GM19099 (cell line): ENCODE results near the gene EML1.

Experiments
- POLR2A ChIP-seq: IDR thresholded peaks from 3 replicates; pipeline ENCODE4 v1.6.1; 2011; ENCODE audit warnings: low read depth; ENCODE audit not compliant: insufficient read length; ENCODE audit errors: extremely low read depth

Gene EML1

DNA sequence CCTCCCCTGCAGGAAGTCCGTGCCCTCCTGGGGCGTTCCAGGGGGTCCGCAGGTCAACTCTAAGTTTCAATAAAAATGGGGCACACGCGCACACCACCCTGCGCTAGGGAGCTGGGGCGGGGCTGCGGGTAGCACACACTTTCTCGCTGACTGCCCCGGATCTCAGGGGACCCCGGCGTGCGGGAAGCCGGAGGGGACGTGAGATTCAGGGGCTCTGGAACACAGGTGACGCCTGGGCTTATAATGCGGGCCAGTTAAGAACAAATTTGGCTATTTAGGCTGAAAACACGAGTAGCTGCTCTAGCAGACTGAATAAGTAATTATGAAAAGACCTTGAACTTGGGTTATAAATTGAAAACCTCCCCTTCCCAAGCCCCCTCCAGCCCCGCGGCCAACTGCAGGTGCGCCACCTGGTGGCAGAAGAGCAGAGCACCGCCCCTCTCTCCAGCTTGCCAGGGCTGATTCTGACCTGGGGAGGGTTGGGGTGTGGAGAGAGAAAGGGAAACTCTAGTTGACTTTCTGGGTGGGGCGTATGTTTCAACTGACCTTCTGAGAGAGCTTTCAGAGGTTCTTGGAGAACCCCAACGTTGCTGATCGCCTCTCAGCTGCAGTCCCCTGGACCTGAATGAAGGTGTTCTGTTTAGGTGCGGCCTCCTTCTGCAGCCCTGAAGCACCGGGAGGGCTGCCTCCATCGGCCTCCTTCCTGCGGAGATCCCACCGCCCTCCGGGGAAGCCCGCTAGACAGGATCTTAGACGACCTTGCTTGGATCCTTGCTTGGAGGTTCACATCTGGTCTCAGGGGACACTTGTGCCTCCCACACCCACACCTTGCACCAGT is 153.7 kb downstream of the EML1 start:
- TF ChIP-seq POLR2A, result no peak

DNA sequence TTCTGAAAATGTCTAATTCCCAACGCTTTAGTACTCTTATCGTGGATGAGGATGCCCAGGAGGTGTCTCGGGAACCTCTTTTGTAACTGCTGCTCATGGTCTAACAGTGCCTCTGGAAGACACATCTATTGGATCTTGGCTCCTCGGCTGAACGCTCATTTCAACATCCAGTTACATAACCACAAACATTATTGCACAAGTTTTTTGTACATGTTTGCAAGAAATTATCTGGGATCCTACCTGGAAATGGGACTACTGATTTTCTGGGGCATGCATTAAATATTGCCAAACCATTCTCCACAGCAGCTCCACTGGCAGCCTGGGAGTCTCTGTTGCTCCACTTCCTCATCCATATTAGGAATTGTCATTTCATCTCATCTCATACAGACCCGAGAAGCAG is 154.5 kb downstream of the EML1 start:
- no peak for TF ChIP-seq POLR2A

DNA sequence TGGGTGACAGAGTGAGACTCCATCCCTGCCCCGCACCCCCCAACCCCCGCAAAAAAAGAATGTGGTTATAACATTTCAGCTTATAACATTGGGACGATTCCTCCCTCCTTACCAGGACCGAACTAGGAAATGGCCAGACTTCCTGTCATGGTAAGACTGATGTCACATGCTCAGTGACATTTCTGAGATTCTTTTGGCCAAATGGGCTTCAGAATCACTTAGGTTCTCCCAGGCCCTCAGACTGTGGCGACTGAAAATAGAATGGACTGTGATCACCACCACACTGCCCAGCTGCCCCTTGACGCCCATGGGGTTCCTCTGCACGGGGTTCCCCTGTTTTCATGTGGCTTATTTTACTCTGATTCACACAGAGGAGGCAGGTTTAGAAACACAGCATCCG is 157.0 kb downstream of the EML1 start:
- TF ChIP-seq POLR2A, result no peak

DNA sequence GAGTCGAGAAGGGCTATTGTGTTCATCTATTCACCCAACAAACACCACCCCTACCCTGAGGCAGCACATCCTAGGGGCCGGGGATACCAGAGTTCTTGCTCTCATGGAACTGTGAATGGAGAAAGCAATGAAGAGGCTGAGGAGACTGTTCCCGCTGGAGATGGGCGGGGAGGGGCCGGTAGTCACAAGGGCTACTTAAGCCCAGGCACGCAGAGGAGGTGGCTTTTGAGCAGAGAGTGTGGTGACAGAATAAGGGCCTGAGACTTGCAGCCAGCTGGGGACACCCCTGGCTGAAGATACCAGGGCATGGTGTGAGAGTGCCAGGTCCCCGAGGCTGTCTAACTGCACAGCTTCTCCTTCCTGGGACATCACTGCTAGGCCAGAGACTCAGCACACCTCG is 157.9 kb downstream of the EML1 start:
- no peak for TF ChIP-seq POLR2A

DNA sequence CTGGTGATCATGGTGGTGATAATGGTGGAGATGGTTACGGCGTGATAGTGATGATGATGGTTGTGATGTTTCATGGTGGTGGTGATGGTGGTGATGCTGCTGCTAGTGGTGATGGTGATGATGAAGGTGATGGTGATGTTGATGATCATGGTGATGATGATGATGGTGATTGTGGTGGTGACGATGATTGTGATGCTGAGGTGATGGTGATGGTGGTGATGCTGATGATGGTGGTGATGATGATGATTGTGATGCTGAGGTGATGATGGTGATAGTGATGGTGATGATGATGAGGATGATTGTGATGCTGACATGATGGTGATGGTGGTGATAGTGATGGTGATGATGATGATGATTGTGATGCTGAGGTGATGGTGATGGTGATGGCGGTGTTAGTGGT is 158.8 kb downstream of the EML1 start:
- no peak for TF ChIP-seq POLR2A

DNA sequence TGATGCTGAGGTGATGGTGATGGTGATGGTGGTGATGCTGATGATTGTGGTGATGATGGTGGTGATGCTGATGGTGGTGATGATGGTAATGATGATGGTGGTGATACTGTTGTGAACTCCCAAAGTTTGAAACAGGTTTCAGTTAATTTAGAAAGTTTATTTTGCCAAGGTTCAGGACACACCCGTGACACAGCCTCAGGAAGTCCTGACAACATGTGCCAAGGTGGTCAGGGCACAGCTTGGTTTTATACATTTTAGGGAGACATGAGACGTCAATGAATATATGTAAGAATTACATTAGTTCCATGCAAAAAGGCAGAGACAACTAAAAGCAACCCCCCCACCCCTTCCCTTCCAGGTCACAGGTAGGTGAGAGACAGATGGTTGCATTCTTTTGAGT is 159.2 kb downstream of the EML1 start:
- TF ChIP-seq POLR2A, result no peak

DNA sequence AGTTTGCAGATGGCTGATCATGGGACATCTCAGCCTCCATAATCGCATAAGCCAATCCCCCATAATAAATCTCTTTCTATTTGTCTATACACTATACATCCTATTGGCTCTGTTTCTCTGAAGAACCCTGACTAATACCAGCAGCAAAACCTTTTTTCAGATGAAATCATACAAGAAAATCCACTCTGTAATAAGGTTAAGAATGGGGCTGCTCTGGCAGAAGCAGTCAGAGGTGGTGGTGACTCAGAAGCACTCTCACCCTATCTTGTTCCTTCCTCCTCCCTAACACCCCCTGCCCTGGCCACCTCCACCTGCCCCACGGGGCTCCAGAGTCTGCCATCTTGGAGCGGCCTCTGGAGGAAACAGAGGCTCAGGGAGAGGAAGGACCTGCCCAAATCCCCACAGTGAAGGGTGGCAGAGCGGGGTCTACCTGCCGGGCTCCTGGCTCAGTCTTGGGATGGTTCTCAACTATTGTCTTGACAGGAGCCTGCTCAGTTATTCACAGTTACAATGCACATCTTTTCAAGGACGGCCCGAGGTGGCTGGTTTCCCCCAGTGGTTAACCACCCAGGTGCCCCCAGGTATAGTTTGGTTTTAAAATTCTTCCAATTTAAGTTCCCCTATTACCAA is 162.7 kb downstream of the EML1 start:
- no peak for TF ChIP-seq POLR2A

DNA sequence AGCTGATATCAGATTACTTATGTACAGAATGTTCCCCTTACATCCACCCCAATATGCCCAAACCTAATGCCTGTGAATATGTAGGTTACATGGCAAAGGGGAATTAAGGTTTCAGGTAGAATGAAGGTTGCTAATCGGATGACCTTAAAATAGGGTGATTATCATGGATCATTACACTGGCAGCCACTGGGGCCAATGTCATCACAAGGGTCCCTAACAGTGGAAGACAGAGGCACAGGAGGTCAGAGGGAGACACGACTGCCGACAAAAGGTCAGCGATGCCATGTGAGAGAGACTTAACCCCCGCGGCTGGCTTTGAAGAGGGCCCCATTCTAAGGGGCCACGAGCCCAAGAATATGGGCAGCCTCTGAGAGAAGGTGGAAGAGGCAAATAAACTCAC is 165.2 kb downstream of the EML1 start:
- no peak for TF ChIP-seq POLR2A

DNA sequence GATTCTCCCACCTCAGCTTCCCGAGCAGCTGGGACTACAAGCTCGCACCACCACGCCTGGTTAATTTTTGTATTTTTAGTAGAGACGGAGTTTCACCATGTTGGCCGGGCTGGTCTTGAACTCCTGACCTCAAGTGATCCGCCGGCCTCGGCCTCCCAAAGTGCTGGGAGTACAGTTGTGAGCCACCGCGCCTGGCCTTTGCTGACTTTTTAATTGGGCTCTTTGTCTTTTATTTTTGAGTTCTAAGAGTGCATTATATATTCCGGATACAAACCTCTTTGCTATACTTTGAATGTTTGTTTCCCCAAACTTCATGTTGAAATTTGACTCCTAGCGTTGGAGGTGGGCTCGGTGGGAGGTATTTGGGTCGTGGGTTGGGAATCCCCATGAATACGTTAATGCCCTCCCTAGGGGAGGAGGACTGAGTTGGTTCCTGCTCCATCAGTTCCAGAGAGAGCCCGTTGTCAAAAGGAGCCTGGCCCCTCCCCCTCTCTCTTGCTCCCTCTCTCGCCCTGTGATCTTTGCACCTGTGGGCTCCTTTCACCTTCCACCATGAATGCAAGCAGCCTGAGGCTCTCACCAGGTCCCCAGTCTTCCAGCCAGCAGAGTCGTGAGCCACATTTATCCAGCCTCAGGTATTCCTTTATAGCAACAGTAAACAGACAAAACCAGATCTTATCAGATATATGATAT is 168.8 kb downstream of the EML1 start:
- TF ChIP-seq POLR2A, result no peak

DNA sequence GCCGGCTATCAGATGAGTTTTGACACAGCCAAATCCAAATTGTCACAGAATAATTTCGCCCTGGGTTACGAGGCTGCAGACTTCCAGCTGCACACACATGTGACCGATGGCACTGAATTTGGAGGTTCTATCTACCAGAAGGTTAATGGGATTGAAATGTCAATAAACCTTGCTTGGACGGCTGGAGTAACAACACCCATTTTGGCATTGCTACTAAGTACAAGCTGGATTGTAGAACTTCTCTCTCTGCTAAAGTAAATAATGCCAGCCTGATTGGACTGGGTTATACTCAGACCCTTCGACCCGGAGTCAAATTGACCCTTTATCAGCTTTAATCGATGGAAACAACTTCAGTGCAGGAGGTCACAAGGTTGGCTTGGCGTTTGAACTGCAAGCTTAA is 171.8 kb downstream of the EML1 start:
- TF ChIP-seq POLR2A, result no peak

DNA sequence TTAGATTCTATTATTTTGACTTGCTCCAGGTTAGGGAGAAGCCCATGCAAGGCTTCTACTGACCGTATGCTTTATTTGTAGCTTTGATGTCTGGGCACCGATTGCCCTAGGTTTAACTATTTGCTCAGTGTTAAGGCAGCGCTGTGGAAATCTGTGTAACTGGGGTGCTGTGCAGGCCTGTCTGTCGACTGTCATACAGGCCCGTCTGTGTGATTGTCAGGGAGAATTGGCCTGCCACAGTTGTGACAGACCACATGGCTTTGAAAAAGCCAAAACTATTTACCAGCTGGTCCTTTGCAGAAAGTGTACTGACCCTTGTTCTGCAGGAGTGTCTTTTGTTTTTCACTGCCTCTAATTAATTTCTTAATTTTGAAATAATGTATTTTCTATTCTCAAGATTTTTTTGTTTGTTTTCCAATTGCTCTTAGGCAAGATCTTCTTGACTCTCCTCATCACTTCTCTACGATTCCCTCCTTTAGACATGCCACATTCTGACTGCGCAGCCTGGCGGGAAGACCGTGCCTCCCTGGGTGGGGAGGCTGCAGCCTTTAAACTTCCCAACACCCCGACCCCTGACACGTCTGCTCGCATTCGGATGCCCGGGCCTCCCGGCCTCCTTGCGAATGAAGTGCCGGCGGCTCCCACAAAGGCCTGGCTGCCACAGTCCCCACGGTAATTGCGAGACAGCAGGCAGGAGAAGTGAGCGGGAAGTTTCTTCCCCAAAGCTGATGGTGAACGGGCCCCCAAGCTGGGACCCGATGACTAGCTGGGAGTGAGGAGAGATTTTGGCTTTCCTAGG is 173.0 kb downstream of the EML1 start:
- TF ChIP-seq POLR2A, result no peak

DNA sequence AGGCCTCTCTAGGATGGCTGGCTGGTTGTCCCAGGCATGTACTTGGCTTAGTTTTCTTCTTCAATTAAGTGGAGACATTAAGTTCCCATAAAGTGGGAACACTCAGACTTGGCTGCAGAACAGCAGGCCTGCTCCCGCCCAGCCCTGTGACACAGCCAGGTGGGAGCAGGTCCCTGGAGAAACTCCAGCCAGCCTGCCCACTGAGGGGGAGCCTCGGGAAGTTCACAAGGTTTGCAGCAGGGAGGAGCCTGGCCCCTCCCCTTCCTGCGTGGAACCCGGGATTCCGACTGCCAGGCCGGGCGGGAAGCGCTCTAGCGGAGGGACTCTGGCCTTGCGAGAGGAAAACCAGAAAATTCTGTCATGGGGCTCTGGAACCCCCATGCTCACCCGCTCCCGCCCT is 173.7 kb downstream of the EML1 start:
- TF ChIP-seq POLR2A, result no peak

DNA sequence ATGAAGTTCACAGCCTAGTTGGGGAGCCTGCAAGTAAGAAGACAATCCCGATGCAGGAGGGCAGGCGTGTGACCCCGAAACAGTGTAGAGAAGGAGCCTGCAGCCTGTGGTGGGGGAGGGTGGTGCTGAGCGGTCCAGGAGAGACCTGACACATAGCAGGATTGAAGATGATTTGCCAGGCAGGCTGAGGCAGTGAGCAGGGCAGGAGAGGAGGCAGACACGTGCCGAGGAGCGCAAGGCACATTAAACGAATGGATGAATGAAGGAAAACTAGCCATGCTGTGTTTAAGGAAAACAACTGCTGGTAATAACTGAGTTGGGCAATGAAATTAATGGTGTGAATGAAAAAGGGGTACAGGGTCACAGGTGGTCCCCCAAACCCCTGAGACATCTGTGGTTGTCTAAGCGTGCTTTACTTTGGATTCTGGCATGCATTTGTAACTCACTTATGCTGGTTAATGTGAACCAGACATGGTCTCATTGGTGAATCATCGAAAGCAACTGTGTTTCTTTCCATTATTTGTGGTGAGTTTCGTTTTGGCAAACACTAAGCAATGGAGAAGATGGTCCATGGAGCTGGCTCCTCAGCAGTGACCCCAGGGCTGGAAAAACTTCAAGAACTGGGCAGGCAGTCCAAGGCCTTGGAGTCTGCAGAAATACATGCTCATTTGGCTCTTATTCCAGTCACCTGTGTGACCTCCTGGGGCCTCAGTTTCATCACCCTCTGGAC is 175.1 kb downstream of the EML1 start:
- TF ChIP-seq POLR2A, result no peak

DNA sequence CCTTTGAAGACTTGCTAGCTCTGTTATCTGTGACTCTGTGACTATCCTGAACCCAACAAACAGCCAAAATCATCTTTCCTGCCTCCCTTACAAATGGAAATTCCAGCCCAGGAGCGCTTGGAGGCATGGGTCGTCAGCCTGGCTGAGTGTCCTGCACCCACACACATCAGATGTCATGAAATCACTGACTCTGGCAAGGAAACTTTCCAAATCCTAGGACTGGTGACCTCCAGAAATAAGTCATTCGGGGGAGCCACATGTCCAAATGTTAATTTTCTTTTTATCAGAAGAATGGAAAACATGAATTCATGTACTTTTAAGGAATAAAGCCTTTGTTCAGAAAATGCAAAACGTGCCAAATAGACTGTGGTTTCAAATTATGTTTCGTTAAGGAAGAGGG is 175.7 kb downstream of the EML1 start:
- TF ChIP-seq POLR2A, result no peak
